HG02885 (cell line): ENCODE data around the gene MICAL2.

ENCODE experiments used
- ATAC-seq: cut with Tn5 transposase; IDR thresholded peaks from one replicate; pipeline ENCODE4 v1.9.1; 2021; ENCODE audit warnings: mild to moderate bottlenecking; ENCODE audit not compliant: unreplicated experiment, poor library complexity

Gene MICAL2

DNA sequence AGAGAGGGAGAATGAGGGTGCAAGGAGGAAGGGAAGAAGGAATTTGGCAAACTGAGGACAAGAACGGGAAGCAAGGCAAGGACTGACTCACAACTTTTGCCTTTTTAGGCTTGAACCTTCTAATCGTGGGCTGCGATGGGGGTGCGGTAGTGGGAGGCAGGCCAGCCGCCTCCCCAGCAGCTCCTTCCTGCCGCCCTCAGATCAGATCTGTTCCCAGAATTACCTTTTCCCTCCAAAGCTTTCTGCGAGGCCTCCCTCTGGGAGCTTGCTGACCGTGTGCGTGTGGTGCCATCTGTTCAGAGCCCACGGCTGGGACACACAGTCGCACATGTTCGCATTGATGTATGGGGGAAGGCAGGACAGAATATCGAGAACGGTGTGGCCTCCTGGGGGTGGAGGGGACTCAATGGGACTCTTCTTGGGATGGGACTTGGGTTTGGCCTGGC lies 180.1 kb downstream of the MICAL2 start:
- no peak for ATAC-seq

DNA sequence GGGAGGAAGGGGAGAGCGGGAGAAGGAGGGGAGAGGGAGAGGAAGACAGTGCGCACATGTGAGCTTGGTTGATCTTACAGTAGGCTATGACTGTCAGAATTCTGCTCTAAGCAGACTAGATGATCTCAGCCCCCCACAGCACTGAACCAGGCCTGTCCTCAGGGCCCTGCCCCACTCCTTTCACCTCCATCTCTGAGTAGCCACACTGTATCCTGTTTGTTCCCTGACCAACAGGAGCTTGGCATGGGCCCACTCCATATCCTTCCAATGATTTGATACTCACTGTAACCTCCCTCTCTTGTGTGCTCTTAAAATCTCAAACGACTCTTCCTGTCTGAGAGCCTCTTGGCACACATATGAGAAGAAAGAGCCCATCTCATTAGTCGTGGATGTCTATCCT lies 180.9 kb downstream of the MICAL2 start:
- ATAC-seq = no peak

DNA sequence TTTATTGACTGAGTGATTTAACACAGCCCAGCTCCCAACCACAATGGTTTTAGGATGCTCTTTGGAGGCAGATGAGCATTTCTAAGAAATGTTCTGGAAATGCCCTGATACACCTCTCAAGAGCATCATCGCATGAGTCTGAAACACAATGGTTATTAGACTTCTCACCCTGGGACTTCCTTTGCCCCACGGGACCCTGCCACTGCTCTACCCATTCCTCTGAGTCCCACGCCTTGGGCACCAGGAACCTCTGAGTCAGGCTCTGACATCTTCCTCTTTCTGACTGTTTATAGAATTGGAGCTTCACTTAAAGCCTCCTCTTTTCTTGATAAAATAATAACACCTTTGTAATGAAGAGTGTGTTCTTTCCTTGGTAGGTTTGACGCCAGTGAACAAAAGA lies 181.4 kb downstream of the MICAL2 start:
- ATAC-seq = no peak

DNA sequence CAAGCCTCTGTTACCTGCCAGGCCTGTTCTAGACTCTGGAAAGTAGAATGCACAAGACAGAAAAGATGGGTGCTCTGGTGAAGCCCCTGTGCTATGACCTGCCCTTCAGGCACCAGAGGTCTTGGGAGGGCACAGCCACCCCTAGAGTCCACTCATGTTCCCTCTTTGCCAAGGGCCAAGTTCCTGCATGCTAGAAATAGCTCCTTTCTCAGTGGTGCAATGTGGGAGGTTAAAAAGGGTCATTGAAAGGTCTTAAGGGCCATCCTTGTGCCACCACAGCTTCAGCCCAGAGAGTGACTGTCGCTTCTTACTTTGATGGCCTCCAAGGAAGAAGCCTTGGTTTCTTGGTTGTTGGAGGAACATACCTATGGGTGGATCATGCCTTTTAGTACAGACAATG lies 182.4 kb downstream of the MICAL2 start:
- no peak for ATAC-seq

DNA sequence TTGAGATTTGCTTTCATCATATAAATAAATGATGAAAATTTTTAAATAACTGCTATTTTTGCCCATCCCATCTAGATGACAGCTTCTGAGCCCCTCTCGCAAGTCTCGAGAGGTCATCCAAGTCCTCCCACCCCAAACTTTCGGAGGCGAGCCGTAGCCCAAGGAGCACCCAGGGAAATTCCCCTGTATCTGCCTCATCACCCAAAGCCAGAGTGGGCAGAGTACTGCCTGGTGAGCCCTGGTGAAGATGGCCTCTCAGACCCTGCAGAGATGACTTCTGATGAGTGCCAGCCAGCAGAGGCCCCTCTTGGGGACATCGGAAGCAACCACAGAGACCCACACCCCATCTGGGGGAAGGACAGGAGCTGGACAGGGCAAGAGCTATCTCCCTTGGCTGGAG lies 183.1 kb downstream of the MICAL2 start:
- ATAC-seq = no peak

DNA sequence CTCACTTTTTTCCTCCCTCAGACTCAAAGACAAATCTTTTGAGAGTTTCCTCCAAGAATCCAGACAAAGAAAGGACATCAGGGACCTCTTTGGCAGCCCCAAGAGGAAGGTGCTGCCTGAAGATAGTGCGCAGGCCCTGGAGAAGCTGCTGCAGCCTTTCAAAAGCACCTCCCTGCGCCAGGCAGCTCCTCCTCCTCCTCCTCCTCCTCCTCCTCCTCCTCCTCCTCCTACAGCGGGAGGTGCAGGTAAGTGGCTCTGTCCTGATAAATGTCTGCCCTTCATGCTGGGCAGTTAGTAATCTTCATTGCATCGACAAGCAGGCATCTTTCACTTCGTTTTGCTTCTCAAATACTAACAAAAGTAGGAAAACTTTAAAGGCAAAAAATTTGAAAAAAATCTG lies 184.2 kb downstream of the MICAL2 start:
- ATAC-seq = no peak

DNA sequence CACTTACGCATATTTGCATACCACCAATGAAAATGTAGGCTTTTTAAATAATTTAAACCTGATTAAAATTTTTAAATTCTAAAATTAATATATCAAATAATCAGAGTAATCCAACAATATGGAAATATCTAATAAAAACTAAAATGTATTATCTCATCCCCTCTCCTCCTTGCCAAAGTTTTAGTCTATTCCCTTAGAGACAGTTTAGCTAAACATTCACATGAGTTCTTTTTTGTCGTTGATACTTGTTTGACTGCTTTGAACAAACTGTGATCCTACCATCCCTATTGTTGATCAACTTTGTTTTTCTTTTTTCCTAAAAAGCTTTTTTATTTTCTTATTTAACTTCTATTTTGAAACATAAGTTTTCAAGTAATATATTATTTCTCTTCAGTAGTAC lies 185.6 kb downstream of the MICAL2 start:
- no peak for ATAC-seq

DNA sequence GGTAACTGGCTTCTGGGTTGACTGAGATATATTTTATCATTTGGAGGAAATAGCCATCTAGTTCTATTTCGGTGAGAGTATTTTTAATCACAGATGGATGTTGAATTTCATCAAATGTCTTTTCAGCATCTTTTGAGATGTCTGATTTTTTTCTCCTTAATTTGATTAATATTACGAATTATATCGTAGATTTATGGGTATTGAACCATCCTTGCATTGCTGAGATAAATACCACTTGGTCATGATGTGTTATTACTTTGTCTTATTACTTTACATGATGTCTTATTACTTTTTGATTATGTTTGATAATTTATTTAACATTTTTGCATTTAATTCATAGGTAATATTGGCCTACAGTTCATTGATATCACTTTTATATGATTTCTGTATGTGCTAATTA lies 188.2 kb downstream of the MICAL2 start:
- no peak for ATAC-seq

DNA sequence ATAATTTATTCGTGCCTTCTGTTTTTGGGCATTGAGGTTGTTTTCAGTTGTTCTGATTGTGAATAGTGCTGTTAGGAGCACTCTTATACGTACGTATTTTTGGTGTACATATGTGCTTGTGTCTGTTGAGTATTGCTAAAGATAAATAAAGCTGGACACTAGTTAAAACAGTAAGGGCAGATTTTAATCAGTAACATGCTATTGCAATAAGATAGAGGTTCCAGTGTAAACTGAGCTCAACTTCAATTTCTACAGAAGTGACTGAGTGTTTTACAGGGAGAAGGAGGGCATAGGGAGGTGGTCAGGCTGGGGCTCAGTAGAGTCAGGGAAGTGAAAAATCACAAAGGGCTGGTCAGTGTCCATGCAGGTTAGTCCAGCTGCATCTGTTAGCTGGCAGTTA lies 191.0 kb downstream of the MICAL2 start:
- ATAC-seq = no peak

DNA sequence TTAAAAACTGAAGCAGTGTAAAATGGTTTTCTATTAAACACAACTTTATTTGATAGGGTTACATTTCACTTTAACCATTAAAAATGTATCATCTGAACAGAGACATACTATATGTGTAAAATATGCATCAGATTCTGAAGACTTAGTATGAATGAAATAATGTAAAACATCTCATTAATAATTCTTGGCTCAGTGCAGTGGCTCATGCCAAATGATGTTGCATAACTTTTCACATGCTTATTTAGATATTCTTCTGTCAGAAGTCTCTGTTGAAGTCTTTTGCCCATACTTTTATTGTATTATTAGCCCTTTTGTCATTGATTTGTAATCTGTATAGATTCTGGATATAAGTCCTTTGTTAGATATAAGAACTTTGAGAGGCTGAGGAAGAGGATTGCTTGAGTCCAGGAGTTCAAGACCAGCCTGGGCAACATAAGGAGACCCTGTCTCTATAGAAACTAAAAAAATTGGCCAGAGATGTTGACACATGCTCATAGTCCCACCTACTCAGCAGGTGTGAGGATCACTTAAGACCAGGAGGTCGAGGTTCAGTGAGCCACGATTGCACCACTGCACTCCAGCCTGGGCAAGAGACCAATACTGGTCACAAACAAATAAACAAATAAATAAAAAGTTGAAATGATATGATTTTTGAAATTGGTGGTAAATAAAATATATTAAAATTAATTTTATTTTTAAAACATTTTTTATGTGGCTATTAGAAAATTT lies 193.2 kb downstream of the MICAL2 start:
- ATAC-seq = no peak

DNA sequence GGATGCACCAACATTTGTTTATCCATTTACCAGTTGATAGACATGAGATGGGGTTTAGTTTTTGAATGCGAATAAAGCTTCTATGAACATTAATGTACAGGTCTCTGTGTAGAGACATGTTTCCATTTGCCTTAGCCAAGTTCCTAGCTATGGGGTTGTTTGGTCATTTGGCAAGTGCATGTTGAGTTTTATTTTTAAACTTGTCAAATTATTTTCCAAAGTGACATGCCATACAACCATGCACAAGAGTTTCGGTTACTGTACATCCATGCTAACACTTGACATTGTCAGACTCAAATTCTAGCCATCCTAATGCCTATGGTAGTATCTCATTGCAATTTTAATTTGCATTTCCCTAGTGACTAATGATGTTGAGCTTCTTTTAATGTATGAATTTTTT lies 196.4 kb downstream of the MICAL2 start:
- ATAC-seq = no peak

DNA sequence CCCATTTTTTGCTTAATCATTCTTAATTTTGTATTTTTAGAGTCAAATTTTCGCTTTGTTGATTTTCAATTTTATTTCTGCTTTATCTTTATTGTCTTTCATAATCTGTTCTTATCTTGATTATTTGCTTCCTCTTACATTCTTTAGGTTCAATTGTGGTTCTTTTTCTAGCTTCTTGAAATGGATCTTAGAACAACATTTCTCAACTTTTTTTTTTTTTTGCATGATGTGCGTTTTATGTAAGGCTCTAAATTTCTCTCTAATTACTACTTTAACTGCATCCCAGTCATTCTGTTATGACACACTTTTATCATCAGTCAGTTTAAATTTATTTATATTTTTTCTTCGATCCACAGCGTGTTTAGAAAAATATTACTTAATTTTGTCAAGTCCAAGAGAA lies 201.7 kb downstream of the MICAL2 start:
- ATAC-seq = no peak
